GM18502 (cell line): Measurements from ENCODE around the gene WDR59.
A peak's percentile ranks its signal among the peaks of the same experiment; 100 is the strongest.
"Not testable (repeated sequence)": the region's sequence is repeated elsewhere in the genome, so short reads cannot be mapped to it uniquely, and the experiment has no call there.

ENCODE experiments used
- ATAC-seq: cut with Tn5 transposase; IDR thresholded peaks from one replicate; pipeline ENCODE4 v1.9.1; 2021; ENCODE audit warnings: mild to moderate bottlenecking; ENCODE audit not compliant: unreplicated experiment, poor library complexity

The WDR59 gene

GRCh38 chr16:74984529-74985296, at the start of gene WDR59:
WDR59 (minus strand) TSS chr16:74985123; CDS start chr16:74985017, 106 bp downstream.
- ATAC-seq: peak; percentile 99

- no peak for ATAC-seq
These were observed 47.7 kb upstream of the WDR59 start for GRCh38 chr16:75032655-75033054.

GRCh38 chr16:75029854-75030253, 44.9 kb upstream of the WDR59 start:
- ATAC-seq: no peak

- no peak for ATAC-seq
These were observed 43.7 kb upstream of the WDR59 start for GRCh38 chr16:75028544-75029135.

- ATAC-seq: no peak
These were observed 42.8 kb upstream of the WDR59 start for GRCh38 chr16:75027520-75028300.

GRCh38 chr16:75026892-75027391, 42.0 kb upstream of the WDR59 start:
- ATAC-seq: no peak

- ATAC-seq: not testable (repeated sequence)
These were observed 41.4 kb upstream of the WDR59 start for GRCh38 chr16:75026239-75026891.

GRCh38 chr16:75025761-75026160, 40.8 kb upstream of the WDR59 start:
- ATAC-seq: no peak

- ATAC-seq: no peak
These were observed 39.7 kb upstream of the WDR59 start for GRCh38 chr16:75024594-75024993.

GRCh38 chr16:75024182-75024581, 39.3 kb upstream of the WDR59 start:
- no peak for ATAC-seq

- ATAC-seq: no peak
These were observed 38.1 kb upstream of the WDR59 start for GRCh38 chr16:75023009-75023408.

- ATAC-seq: no peak
These were observed 37.6 kb upstream of the WDR59 start for GRCh38 chr16:75022567-75022966.

GRCh38 chr16:75021410-75021809, 36.5 kb upstream of the WDR59 start:
- no peak for ATAC-seq

- no peak for ATAC-seq
These were observed 34.7 kb upstream of the WDR59 start for GRCh38 chr16:75019586-75019985.

- peak; percentile 63 for ATAC-seq
These were observed 34.1 kb upstream of the WDR59 start for GRCh38 chr16:75019007-75019406.

GRCh38 chr16:75017670-75018525, 33.0 kb upstream of the WDR59 start:
- no peak for ATAC-seq

- not testable (repeated sequence) for ATAC-seq
These were observed 31.6 kb upstream of the WDR59 start for GRCh38 chr16:75016451-75017081.

- ATAC-seq: no peak
These were observed 29.4 kb upstream of the WDR59 start for GRCh38 chr16:75014318-75014717.

- ATAC-seq: not testable (repeated sequence)
These were observed 28.2 kb upstream of the WDR59 start for GRCh38 chr16:75013123-75013522.
